HAP-1 (cell line): Measurements from ENCODE around the gene NTM.
A peak's percentile ranks its signal among the peaks of the same experiment; 100 is the strongest.

Experiments used
- DNase-seq, 2 experiments: peaks; one replicate each; pipeline ENCODE4 v3.0.0-alpha.2; 2016 to 2020; ENCODE audit warnings: low spot score in 2 of 2
- H3K27me3 ChIP-seq: fragments of 250-450 bp; sonication (Bioruptor Pico); 2 replicates; pipeline ENCODE4 v1.5.1; 2020; ENCODE audit warnings: low read depth, mild to moderate bottlenecking, moderate library complexity
- H3K36me3 ChIP-seq: fragments of 250-450 bp; sonication (Bioruptor Pico); replicated peaks from 2 replicates; pipeline ENCODE4 v1.5.1; 2020; ENCODE audit warnings: mild to moderate bottlenecking
- H3K4me1 ChIP-seq: fragments of 250-450 bp; sonication (Bioruptor Pico); 2 replicates; pipeline ENCODE4 v1.5.1; 2020; ENCODE audit warnings: mild to moderate bottlenecking
- H3K4me3 ChIP-seq: fragments of 250-450 bp; sonication (Bioruptor Pico); 2 replicates; pipeline ENCODE4 v1.5.1; 2020; ENCODE audit warnings: mild to moderate bottlenecking, moderate library complexity
- H3K9me3 ChIP-seq: fragments of 250-450 bp; sonication (Bioruptor Pico); 2 replicates; pipeline ENCODE4 v1.5.1; 2020; ENCODE audit warnings: mild to moderate bottlenecking, moderate library complexity
- in situ Hi-C: fragments of 300-500 bp; cut with MboI; formaldehyde crosslinking; loops from 3 replicates; pipeline ENCODE4 v1.14.3; 2020; ENCODE audit warnings: low sequenced_read_pairs, inconsistent platforms, mixed read lengths

The NTM gene

GRCh38 chr11:131748151-131749050 is 378.0 kb downstream of the NTM start:
- Histone ChIP-seq H3K9me3 (no peaks in the 10 kb centered on the region), H3K27me3 (no peaks in the 10 kb centered on the region), H3K4me3 (no peak overlapping the region), H3K4me1 (no peaks in the 10 kb centered on the region), H3K36me3 (no peaks in the 10 kb centered on the region)
- in situ Hi-C loops: no loop called here
- peak; percentile 6 to 58 for DNase-seq

- DNase-seq: no peak
- in situ Hi-C loops: no loop called here
Measured at GRCh38 chr11:131749101-131749500, 378.7 kb downstream of the NTM start.

GRCh38 chr11:131750152-131750551 is 379.7 kb downstream of the NTM start:
- no peaks in the 10 kb centered on the region for H3K27me3 ChIP-seq
- no peaks in the 10 kb centered on the region for H3K36me3 ChIP-seq
- in situ Hi-C loops: no loop called here
- H3K9me3 ChIP-seq: no peaks in the 10 kb centered on the region
- H3K4me1 ChIP-seq: no peaks in the 10 kb centered on the region
- no peak overlapping the region for H3K4me3 ChIP-seq
- no peak for DNase-seq

More at GRCh38 chr11:131749101-131749500, 378.7 kb downstream of the NTM start:
- Histone ChIP-seq H3K4me1 (no peaks in the 10 kb centered on the region), H3K9me3 (no peaks in the 10 kb centered on the region), H3K36me3 (no peaks in the 10 kb centered on the region), H3K4me3 (no peak overlapping the region), H3K27me3 (no peaks in the 10 kb centered on the region)

GRCh38 chr11:131750692-131751091 is 380.3 kb downstream of the NTM start:
- no peak for DNase-seq
- H3K27me3 ChIP-seq: no peaks in the 10 kb centered on the region
- no peaks in the 10 kb centered on the region for H3K9me3 ChIP-seq
- no peaks in the 10 kb centered on the region for H3K36me3 ChIP-seq
- H3K4me3 ChIP-seq: no peak overlapping the region
- in situ Hi-C loops: no loop called here
- no peaks in the 10 kb centered on the region for H3K4me1 ChIP-seq

- Histone ChIP-seq H3K4me1 (no peaks in the 10 kb centered on the region), H3K36me3 (no peaks in the 10 kb centered on the region), H3K9me3 (no peaks in the 10 kb centered on the region), H3K27me3 (no peaks in the 10 kb centered on the region), H3K4me3 (no peak overlapping the region)
- no peak for DNase-seq
- in situ Hi-C loops: no loop called here
Measured at GRCh38 chr11:131754671-131755070, 384.3 kb downstream of the NTM start.

GRCh38 chr11:131756479-131757110 is 386.2 kb downstream of the NTM start:
- Histone ChIP-seq H3K9me3 (no peaks in the 10 kb centered on the region), H3K4me1 (no peaks in the 10 kb centered on the region), H3K4me3 (no peak overlapping the region), H3K27me3 (no peaks in the 10 kb centered on the region), H3K36me3 (no peaks in the 10 kb centered on the region)
- in situ Hi-C loops: no loop called here
- DNase-seq: no peak

GRCh38 chr11:131758726-131759125 is 388.3 kb downstream of the NTM start:
- DNase-seq: no peak
- in situ Hi-C loops: no loop called here
- H3K4me3 ChIP-seq: no peak overlapping the region

GRCh38 chr11:131759140-131759539 is 388.7 kb downstream of the NTM start:
- no peaks in the 10 kb centered on the region for H3K4me1 ChIP-seq
- in situ Hi-C loops: no loop called here
- H3K36me3 ChIP-seq: no peaks in the 10 kb centered on the region
- H3K4me3 ChIP-seq: no peak overlapping the region
- DNase-seq: no peak
- no peaks in the 10 kb centered on the region for H3K9me3 ChIP-seq
- H3K27me3 ChIP-seq: no peaks in the 10 kb centered on the region

More at GRCh38 chr11:131758726-131759125, 388.3 kb downstream of the NTM start:
- Histone ChIP-seq H3K4me1 (no peaks in the 10 kb centered on the region), H3K36me3 (no peaks in the 10 kb centered on the region), H3K9me3 (no peaks in the 10 kb centered on the region), H3K27me3 (no peaks in the 10 kb centered on the region)

GRCh38 chr11:131760091-131761061 is 390.0 kb downstream of the NTM start:
- DNase-seq: no peak
- in situ Hi-C loops: no loop called here
- Histone ChIP-seq H3K9me3 (no peaks in the 10 kb centered on the region), H3K36me3 (no peaks in the 10 kb centered on the region), H3K27me3 (no peaks in the 10 kb centered on the region), H3K4me1 (no peaks in the 10 kb centered on the region), H3K4me3 (no peak overlapping the region)

- no peak overlapping the region for H3K4me3 ChIP-seq
- in situ Hi-C loops: no loop called here
- no peaks in the 10 kb centered on the region for H3K4me1 ChIP-seq
- H3K9me3 ChIP-seq: no peaks in the 10 kb centered on the region
- DNase-seq: no peak
- H3K36me3 ChIP-seq: no peaks in the 10 kb centered on the region
- no peaks in the 10 kb centered on the region for H3K27me3 ChIP-seq
Measured at GRCh38 chr11:131762346-131763110, 392.1 kb downstream of the NTM start.

- Histone ChIP-seq H3K4me3 (no peak overlapping the region), H3K9me3 (no peaks in the 10 kb centered on the region), H3K36me3 (no peaks in the 10 kb centered on the region), H3K4me1 (no peaks in the 10 kb centered on the region), H3K27me3 (no peaks in the 10 kb centered on the region)
- no peak for DNase-seq
- in situ Hi-C loops: no loop called here
Measured at GRCh38 chr11:131763193-131763890, 392.9 kb downstream of the NTM start.

- Histone ChIP-seq H3K9me3 (no peaks in the 10 kb centered on the region), H3K4me1 (no peaks in the 10 kb centered on the region), H3K4me3 (no peak overlapping the region), H3K27me3 (no peaks in the 10 kb centered on the region), H3K36me3 (no peaks in the 10 kb centered on the region)
- no peak for DNase-seq
- in situ Hi-C loops: no loop called here
Measured at GRCh38 chr11:131764126-131764525, 393.7 kb downstream of the NTM start.
